Adipose tissue (tissue), 3 donors: Measurements from ENCODE around the gene ANO2. TPM values are rescaled to one million over a fixed set of nuclear protein-coding genes. Genes with fewer than 3 reads are reported as not detected.

ENCODE experiments used
- H3K27ac ChIP-seq: one replicate; pipeline ENCODE4 v1.5.1; 2013; ENCODE audit warnings: low read depth, low read length
- WGBS, 3 donors: extraction: QIAGEN DNeasy Blood & Tissue Kit; methylation state at CpG; one replicate each; pipeline ENCODE4 v1.1.7; 2013; 5-methylcytosine and 5-hydroxymethylcytosine counted together
- polyA plus RNA-seq, 3 donors: library from polyadenylated mRNA; stranded (reverse); fragments of 200-250 nt; gene quantifications; one replicate each; pipeline ENCODE4 v1.2.3, GENCODE V29; 2013
- donor health status: healthy with polysubstance abuse.
- donor health status: Bipolar disorder and iron deficiency.
- donor health status: healthy.

Gene ANO2
- polyA plus RNA-seq, 3 donors: 1.0 to 11.7 (median 6.6) TPM

DNA sequence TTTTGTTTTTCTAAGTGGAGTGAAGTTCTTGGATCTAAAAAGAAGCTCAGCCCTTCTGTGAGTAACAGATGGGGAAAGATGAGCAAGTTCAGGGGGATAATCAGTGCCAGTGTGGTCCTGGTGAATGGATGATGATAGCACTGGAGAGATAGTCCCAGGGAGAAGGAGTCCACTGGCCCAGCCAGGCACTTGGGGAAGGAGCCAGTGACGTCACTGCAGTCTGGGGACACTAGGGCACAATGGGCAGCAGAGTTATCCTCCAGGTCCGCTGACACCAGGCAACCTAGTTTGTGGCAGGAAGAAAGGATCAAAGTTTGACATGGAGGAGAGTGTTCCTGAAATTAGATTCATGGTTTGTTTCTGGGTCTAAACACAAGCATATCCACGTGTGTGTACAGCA lies 411.7 kb downstream of the ANO2 start:
- 67 to 88% (median 70%) methylated on average over 3 of the region's 3 CpGs for WGBS, 3 donors
- no peak overlapping the region for H3K27ac ChIP-seq

DNA sequence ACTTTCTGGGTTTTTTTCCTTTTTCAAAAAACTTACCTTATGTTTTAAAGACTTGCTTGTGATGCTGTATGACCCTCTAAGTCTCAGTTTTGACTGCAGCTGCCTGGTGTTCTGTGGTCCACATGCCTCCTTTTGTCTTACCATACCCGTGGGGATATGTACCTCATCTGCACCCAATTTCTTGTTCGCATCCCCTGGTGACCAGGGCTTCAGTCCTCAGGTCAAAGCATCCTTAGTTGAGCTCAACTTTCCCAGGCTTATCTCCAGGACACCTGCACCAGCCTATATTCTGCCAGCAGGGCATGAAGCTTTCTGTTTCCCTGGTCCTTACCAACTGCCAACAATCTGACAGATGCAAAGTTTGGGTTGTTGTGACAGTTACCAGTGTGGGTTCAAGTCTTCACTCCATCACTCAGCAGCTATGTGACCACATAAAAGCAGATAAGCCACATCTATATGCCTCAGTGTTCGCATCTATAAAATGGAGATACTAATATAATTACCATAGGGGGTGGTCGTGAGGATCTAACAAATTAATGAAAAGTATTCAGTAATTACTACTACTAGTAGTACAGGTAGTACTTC lies 419.2 kb downstream of the ANO2 start:
- H3K27ac ChIP-seq: no peak overlapping the region
- WGBS, 3 donors: 76 to 90% (median 85%) methylated on average over 4 of the region's 4 CpGs

- no peak overlapping the region for H3K27ac ChIP-seq
- WGBS, 3 donors: 74 to 85% (median 75%) methylated on average over 14 to 15 of the region's 15 CpGs
These were observed 420.2 kb downstream of the ANO2 start for GRCh38 chr12:5524769-5525436.

GRCh38 chr12:5524116-5524768 lies 420.8 kb downstream of the ANO2 start:
- H3K27ac ChIP-seq: no peak overlapping the region
- WGBS, 3 donors: 87 to 92% (median 90%) methylated on average over 12 of the region's 12 CpGs

DNA sequence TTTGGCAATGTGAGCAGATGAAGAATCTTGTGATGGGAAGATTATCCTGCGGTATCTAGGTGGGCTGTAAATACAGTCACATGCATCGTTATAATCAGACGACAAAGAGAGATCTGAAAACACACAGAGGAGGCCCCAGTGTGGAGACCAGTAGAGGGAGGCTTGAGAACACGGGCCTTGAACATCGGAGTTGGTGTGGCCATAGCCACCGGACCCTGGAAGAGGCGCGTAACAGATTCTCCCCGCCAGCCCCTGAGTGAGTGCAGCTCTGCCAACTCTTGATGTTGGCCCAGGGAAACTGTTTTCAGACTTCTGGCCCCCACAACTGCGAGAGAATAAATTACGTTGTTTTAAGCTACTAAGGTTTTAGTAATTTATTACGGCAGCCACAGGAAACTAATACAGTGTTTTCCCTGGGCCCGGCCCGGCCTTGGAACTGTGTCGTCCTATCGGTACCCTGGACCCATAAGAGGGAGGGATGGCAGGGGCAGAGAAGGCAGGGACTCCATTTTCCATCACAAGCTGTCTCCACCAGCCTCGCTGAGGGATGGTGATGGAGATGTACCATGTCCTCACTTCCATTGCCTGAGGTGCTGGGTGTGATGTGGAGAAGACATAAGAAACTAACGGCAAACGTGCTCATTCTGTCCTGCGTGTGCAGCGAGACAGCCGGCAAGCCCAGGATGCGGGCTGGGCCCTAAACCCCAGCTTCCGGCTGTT lies 421.5 kb downstream of the ANO2 start:
- WGBS, 3 donors: 86 to 92% (median 89%) methylated on average over 24 of the region's 24 CpGs
- no peak overlapping the region for H3K27ac ChIP-seq

DNA sequence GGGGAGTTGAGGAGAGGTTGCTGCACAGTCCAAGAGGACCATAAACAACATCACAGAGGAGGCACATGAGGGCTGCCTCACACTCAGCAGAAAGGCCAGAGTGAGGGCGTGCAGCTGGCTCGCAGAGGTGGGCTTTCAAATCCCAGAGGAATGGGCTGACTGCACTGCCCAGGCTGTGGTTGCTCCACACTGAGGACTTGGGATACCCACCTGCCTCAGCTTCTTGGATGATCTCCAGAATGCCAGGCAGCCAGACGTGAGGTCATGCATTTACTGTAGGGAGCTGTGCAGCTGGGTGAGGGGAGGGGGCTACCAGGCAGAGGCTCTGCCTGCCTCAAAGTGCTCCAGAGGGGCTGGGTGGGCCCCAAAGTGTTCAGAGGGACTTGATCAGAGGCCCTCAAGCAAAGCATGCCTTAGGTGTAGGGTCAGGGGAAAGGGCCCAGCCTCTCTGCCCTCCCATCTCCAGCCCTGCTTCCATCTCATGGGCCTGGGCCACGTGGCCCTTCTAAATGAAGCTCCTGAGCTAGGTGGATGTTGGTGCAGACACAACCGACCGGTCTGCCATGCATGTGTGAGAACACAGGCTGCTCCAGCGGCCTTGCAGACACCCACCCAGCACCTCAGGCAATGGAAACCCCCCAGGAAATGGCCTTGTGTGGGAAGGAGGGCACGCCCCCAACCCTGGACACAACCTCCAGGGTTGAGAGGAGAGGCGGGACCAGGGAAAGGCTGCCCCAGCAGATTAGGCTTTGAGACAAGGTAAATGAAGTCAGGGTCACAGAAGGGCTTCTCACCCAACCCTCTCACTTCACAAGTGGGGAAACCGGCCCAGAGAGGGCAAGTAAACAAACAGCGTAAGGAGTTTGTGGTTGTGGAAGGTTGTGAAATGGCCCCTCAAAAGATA lies 422.4 kb downstream of the ANO2 start:
- 68 to 88% (median 87%) methylated on average over 11 of the region's 11 CpGs for WGBS, 3 donors

GRCh38 chr12:5521456-5522325 lies 423.4 kb downstream of the ANO2 start:
- no peak overlapping the region for H3K27ac ChIP-seq
- WGBS, 3 donors: 83 to 92% (median 91%) methylated on average over 20 of the region's 20 CpGs

More for the DNA sequence above, 422.4 kb downstream of the ANO2 start:
- no peak overlapping the region for H3K27ac ChIP-seq

DNA sequence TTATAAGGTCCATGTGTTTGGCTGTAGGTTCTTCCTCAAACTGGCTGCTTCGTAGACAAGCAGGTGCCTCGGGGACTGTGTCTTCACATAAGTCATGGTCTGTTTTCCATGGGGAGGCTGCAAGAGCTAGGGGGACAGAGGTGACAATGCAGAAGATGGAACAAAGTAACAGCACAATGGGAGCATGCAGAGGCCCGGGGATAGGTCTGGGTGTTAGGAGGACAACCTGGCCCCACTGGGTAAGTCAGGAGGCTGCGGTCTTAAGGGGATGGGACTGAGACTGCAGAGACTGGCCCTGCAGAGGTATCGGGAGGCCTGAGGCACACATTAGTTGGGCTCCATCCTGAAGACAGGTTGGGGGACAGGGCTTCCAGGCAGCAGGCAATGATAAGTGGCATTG lies 424.2 kb downstream of the ANO2 start:
- 83 to 96% (median 94%) methylated on average over 5 of the region's 5 CpGs for WGBS, 3 donors

DNA sequence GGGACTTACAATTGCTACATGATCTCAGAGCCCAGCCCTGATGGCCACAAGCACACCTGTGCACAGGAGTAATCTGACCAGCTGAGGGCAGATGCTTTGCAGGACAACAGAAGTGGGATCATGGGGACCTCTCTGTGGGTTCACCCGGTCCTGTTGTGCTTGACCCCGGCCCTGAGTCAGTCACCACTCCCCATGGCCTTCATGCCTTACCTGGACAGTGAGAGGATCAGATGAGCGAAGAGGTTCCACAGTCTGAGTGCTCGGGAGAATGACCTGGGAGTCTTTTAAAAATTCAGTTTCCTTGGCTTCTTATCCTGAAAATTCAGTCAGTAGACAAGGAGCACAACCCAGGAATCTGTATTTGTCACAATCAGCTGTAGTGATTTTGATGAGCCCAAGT lies 425.0 kb downstream of the ANO2 start:
- no peak overlapping the region for H3K27ac ChIP-seq
- WGBS, 3 donors: 80 to 92% (median 88%) methylated on average over 4 of the region's 4 CpGs

More for the DNA sequence above, 424.2 kb downstream of the ANO2 start:
- H3K27ac ChIP-seq: no peak overlapping the region

- 76 to 90% (median 89%) methylated on average over 8 of the region's 8 CpGs for WGBS, 3 donors
- H3K27ac ChIP-seq: no peak overlapping the region
These were observed 426.3 kb downstream of the ANO2 start for GRCh38 chr12:5518584-5519365.

DNA sequence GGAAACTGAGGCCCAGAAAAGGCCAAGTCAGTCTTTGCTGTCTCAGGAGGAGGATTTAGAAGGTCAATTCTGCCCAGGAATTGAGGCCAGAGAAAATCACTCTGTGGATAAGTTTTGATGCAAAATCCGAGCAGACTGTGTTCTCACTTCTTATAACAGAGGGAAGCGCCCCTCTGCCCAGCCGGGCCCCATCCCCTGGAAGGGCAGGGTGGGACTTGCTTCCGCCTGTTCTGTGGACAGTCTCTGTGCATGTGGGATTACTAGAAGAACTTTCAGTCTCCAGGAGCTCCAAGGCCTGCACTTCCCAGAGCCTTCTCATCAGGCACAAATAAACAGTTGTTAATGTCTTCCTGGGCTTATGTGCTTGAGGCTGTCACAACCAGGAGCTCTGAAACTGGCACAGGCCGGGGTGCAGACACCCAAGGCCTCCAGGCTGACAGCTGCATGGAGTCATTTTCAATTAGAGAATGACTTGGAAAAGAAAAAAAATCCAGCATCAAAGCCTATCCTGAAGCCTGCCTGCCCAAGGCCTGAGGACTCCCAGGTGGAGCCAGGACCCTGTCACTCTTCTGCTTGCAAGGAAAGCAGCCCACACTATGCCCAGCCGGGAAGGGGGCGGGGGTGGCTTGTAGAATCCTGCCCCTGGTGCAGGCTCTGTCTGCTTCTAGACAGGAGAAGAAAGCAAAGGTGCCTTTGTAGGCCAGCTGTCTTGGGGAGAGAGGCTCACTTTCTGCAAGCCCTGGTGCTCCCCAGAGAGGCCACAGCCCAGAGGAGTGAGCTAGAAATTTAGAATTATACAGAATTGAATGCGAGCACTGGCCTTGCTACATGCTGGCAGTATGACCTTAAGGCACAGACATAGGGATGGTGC lies 428.5 kb downstream of the ANO2 start:
- 83 to 90% (median 90%) methylated on average over 8 of the region's 8 CpGs for WGBS, 3 donors
- no peak overlapping the region for H3K27ac ChIP-seq

GRCh38 chr12:5515458-5515857 lies 429.6 kb downstream of the ANO2 start:
- WGBS, 3 donors: 95 to 98% (median 96%) methylated on average over 1 of the region's 1 CpG
- no peak overlapping the region for H3K27ac ChIP-seq

DNA sequence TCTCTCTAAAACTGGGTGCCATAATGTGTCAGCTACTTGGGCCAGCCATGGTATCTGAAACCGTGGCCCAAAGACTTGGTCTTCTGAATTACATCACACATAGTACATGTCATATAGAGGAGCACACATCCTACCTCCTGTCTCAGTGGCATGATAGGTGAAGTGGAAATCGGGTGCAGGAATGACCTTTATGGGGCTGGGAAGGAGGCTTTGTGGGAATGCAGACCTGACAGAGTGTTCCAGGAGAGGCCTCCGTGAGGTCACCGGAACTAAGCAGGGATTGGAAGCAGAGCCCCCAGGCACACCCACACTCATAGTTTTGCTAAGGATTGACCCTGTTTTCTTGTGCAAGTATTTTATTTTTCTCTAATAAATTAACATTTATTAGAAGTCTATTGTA lies 430.5 kb downstream of the ANO2 start:
- H3K27ac ChIP-seq: no peak overlapping the region
- 90 to 93% (median 92%) methylated on average over 4 of the region's 4 CpGs for WGBS, 3 donors

GRCh38 chr12:5514016-5514415 lies 431.0 kb downstream of the ANO2 start:
- 74 to 78% (median 76%) methylated on average over 6 of the region's 6 CpGs for WGBS, 3 donors
- H3K27ac ChIP-seq: no peak overlapping the region

GRCh38 chr12:5513406-5513805 lies 431.7 kb downstream of the ANO2 start:
- no peak overlapping the region for H3K27ac ChIP-seq
- 74 to 89% (median 88%) methylated on average over 4 of the region's 4 CpGs for WGBS, 3 donors
